GM18508 (cell line): ENCODE data around the gene STARD10.

ENCODE experiments used
- ATAC-seq: cut with Tn5 transposase; IDR thresholded peaks from one replicate; pipeline ENCODE4 v1.9.1; 2021; ENCODE audit warnings: moderate number of reproducible peaks; ENCODE audit not compliant: insufficient read depth, unreplicated experiment

Gene STARD10

DNA sequence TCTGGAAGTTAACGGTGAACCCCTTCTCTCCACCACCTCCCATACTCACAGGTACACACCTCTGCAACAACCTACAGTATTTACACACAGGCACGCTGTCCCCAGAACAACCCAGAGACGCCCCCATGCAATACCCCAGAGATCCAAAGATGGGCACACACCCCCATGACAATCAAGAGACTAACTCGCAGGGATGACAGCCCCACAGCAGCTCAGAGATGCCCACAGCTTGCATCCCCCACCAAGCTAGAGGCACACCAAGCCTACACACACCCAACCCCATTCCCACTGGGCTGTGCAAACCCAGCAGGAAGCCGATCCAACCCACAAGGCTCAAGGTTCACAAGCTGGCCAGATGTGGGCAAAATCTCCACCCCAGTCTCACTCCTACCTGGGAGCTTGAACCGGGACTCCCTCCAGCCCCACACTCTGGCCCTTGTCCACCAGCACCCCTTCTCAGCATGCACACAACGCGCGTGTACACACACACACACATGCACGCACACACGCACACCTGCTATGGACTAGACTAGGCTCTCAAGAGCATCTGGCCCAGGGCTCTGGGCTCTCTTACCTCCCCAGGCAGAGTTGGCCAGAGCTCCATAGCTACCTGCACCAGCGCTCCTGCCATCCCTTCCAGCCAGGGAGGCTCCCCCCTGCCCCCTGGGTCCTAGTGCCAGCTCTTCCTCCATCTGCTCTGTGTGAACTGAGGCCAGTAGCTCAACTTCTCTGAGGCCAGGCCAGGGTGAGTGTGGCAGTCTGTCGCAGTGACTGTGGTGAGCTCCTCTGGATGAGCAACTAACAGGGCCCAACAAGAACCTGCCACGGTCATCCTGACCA is 11.5 kb downstream of the STARD10 start:
- ATAC-seq, result no peak

DNA sequence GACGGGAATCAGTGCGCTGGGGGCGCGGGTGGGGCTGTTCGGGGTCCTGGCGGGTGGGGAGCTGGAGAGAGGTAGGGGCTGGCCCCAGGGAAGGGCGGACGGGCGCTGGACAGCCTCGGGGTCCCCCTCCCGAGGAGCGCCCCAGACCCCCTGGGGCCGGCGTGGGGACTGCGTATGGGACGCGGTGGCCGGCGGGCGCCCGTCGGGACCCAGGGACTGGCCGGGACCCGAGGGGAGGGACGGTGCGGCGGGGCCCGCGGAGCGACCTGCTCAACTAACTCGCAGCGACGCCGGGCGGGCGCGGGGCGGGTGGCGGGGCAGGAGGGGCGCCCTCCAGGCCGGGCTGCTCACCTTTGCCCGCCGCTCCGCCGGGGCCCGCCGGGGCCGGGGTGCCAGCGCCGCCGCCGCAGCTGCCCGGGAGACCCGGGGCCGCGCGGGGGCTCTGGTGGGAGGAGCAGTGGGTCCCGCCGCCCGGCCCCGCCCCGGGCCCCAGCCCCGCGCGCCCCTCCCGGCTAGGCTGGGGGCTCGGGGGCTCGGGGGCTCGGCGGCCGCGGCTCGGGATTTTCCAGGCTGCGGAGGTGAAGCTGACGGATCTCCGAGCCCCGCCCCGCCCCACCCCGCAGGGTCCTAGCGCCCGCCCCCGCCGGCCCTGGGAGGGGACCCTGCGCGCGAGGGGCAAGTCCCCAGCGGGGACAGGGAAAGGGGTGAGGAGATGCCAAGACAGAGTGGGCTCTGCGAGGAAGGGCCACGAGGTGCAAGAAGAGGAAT is 12.3 kb downstream of the STARD10 start:
- no peak for ATAC-seq

DNA sequence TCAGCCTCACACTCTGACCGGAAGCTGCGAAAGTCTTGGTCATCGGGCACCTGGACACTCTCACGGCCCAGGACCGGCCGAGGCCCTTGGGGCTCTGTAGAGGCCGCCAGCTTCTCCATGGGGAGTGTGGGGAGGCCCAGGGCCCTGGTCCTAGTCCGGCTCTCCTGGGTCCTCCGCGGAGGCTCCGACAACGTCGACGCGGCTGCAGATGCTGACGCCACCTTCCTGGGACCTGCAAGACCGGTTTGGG is 12.9 kb downstream of the STARD10 start:
- no peak for ATAC-seq

- ATAC-seq, result no peak
These were observed 13.4 kb downstream of the STARD10 start for GRCh38 chr11:72780296-72781062.

DNA sequence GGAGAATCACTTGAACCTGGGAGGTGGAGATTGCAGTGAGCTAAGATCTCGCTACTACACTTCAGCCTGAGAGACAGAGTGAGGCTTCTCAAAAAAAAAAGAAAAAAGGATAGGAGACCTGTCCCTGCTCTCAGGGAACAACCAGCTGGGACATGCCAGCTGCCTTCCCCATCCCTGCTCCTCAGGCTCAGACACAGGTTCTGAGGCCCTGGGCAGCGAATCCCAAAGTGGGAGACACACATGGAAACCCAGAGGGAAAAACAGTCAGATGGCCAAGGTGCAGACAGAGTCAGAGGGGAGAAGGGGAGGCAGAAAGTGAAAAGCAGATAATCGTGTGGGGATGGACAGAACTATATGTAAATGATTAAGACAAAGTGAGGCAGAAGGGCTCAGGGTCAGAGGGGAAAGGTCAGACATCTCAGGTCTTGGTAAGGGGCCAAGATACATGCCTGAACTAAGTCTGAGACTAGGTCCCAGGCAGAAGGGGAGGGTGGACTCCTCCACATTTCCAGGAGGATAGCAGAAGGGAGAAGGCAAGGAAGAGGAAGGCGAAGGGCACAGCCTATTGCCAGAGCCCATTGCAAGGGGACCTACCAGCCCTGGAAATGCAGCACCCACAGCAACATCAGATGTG is 14.2 kb downstream of the STARD10 start:
- no peak for ATAC-seq

GRCh38 chr11:72778535-72779494 is 15.0 kb downstream of the STARD10 start:
- no peak for ATAC-seq

DNA sequence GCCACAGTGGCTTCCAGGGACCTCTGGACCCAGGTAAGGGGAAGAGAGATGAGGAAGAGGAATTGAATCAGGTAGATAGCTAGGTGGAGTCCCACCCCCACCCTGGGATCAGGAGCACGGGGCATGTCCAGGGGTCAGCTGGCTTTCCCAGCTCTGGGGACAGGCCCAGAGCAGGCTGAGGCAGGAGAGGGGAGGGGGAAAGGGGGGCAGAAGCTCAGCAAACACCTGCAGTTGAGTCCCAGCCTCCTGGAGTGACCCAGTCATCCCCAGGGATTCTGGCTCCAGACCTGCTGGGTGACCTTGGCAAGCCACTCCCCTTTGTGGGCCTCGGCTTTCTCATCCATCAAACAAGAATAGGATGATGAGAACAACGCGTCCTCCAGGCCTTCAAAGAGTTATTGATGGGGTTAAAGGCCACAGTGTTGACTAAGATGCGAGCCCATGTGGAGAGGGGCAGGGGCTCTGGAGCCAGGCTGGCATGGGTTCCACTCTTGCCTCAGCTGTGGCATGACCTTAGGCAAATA is 16.0 kb downstream of the STARD10 start:
- no peak for ATAC-seq

- no peak for ATAC-seq
These were observed 16.7 kb downstream of the STARD10 start for GRCh38 chr11:72776844-72777754.

GRCh38 chr11:72776117-72776843 is 17.6 kb downstream of the STARD10 start:
- no peak for ATAC-seq

DNA sequence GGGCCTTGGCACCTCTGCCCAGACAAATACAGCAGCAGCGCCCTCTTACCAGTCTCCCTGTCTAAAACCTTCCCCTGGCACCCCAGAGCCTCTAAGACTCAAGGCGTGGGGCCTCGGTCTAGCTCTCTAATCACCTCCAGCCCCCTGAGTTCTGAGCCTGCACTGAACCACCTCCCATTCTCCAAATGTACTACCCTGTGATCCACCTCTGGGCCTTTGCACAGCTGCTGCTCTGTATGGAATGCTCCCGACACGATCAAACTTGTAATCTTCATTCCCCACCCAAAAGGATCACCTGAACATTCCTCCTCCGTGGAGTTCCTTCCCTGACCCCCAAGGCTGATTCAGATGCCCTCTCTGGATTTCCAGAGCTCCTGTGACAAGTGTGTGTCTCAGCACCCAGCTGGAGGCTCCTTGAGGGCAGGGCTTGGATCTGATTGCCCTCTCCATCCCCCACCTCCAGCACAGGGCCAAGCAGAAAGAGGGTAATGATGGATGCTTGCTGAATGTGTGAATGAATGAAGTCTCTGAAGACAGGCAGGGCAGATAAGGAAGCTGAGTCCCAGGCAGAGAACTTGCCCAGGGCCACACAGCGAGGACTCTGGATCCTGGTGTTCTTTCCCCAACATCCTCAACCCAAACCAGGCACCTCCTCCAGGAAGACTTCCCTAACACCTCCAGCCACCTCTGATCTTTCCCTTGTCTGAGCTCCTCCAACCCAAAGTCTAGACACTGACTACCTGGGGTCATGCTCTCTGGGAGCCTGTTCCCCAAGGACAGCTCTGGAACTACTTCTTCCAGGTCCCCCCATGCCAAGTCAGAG is 18.3 kb downstream of the STARD10 start:
- no peak for ATAC-seq

GRCh38 chr11:72774499-72774898 is 19.3 kb downstream of the STARD10 start:
- ATAC-seq, result no peak

DNA sequence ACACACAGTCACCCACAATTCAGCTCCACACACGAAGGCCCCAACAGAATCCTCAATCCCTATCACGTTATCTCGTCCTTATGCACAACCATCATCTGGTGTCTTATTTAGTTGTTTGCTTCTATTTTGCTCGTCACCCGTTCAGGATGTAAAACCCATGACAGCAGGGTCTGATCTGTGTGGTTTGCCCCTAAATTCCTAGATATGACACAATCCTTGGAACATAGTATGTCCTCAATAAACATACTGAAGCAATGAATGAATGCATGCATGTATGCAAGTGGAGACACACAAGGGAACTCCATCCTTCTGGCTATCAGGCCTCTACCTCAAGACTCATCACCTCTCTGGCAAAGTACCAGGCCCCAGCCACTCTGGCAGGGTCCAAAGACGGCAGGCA is 20.2 kb downstream of the STARD10 start:
- ATAC-seq, result no peak

GRCh38 chr11:72773291-72773690 is 20.6 kb downstream of the STARD10 start:
- no peak for ATAC-seq

DNA sequence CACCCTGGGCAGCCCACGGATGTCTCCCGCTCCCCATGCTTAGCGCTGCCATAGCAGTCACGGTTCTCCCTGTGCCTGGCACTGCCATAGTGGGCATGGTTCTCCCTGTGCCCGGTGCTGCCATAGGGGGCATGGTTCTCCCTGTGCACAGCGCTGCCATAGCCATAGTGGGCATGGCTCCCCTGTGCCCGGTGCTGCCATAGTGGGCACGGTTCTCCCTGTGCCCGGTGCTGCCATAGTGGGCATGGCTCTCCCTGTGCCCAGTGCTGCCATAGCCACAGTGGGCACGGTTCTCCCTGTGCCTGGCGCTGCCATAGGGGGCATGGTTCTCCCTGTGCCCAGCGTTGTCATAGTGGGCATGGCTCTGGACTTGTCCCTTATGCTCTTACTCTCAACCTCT is 21.8 kb downstream of the STARD10 start:
- no peak for ATAC-seq

DNA sequence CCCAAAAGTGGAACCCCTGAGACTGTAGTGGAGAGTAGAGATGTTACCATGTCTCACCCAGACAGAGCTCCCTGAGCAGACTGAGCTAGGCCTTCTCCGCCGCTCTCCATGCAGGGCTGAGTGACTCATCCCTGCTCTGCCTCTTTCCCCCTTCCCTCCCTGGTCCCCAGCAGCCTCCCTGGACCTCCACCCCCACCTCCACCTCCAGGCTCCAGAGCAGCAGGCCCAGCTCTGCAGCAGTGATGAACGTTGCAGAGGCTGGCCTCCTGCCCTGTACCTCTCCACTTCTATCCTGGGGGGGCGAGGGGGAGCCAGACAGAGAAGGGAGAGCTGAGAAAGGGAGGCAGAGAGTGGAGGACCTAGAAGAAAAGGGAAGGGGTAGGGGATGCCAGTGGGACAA is 22.3 kb downstream of the STARD10 start:
- no peak for ATAC-seq

DNA sequence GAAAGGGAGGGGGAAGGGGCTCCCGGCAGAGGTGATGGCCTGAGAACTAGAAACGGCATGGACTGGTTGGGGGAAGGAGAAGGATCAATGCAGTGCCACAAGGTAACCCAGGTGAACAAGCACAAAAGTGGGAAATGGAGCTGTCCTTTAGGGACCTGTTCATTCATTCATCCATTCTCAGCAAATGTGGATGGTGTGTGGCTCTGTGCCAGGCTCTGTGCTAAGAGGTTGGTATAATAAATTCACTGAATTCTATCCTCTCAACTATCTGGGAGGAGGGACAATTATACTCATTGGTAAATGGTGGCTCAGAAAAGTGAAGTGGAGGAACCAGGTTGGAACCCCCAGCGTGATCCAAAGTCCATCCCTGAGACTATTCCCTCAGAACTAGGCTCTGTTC is 23.0 kb downstream of the STARD10 start:
- no peak for ATAC-seq

GRCh38 chr11:72769680-72770079 is 24.2 kb downstream of the STARD10 start:
- no peak for ATAC-seq
